Natural killer cell (primary cell): ENCODE measurements around the gene AADACL4. TPM values are rescaled to one million over a fixed set of nuclear protein-coding genes. Genes with fewer than 3 reads are reported as not detected.
"Not testable (repeated sequence)": the region's sequence is repeated elsewhere in the genome, so short reads cannot be mapped to it uniquely, and the experiment has no call there.

ENCODE experiments used
- ATAC-seq, 3 donors: fragments of 150-1000 bp in 2 of 3; fragments of 200-7000 bp in 1 of 3; cut with Tn5 transposase; 1 replicate in 1 of 3; 2 replicates in 2 of 3; pipeline ENCODE4 v1.10.0; 2021; ENCODE audit warnings: mild to moderate bottlenecking in 2 of 3, moderate library complexity in 2 of 3
- DNase-seq, 2 donors: peaks; one replicate each; pipeline versions ENCODE4 v3.0.0 to v3.0.0-alpha.2; 2013 to 2021; ENCODE audit warnings: mixed read lengths in 1 of 2
- H3K27ac ChIP-seq: one replicate; pipeline ENCODE4 v1.5.1; 2013; ENCODE audit warnings: mild to moderate bottlenecking, low read length
- H3K27me3 ChIP-seq: one replicate; pipeline ENCODE4 v1.6.1; 2013; ENCODE audit warnings: low read length; ENCODE audit not compliant: control insufficient read depth, insufficient read depth
- H3K36me3 ChIP-seq: one replicate; pipeline ENCODE4 v1.6.1; 2013; ENCODE audit warnings: low read length; ENCODE audit not compliant: control insufficient read depth, insufficient read depth
- H3K4me1 ChIP-seq: one replicate; pipeline ENCODE4 v1.6.1; 2013; ENCODE audit warnings: low read length; ENCODE audit not compliant: control insufficient read depth, insufficient read depth
- H3K4me3 ChIP-seq: one replicate; pipeline ENCODE4 v1.5.1; 2013; ENCODE audit warnings: low read length
- H3K9me3 ChIP-seq: one replicate; pipeline ENCODE4 v1.6.1; 2013; ENCODE audit warnings: low read length; ENCODE audit not compliant: control insufficient read depth, insufficient read depth
- H3K27ac Mint-ChIP-seq, 2 donors: one replicate each; pipeline ENCODE4 v1.8.0; 2022; ENCODE audit warnings: mild to moderate bottlenecking in 2 of 2, mixed read lengths in 2 of 2, moderate library complexity in 1 of 2
- H3K27me3 Mint-ChIP-seq, 2 donors: one replicate each; pipeline ENCODE4 v1.8.0; 2022; ENCODE audit warnings: low read depth in 2 of 2, mixed read lengths in 2 of 2
- H3K36me3 Mint-ChIP-seq: one replicate; pipeline ENCODE4 v1.8.0; 2022; ENCODE audit warnings: mixed read lengths
- H3K4me1 Mint-ChIP-seq, 2 donors: one replicate each; pipeline ENCODE4 v1.8.0; 2022; ENCODE audit warnings: mixed read lengths in 2 of 2
- H3K4me3 Mint-ChIP-seq: one replicate; pipeline ENCODE4 v1.8.0; 2022; ENCODE audit warnings: mild to moderate bottlenecking, moderate library complexity, mixed read lengths
- H3K9me3 Mint-ChIP-seq, 2 donors: one replicate each; pipeline ENCODE4 v1.8.0; 2022; ENCODE audit warnings: mixed read lengths in 2 of 2
- WGBS: methylation state at CpG from one replicate; pipeline ENCODE4 v1.1.7; 2013; ENCODE audit warnings: missing lambda C conversion rate; ENCODE audit not compliant: insufficient coverage; 5-methylcytosine and 5-hydroxymethylcytosine counted together
- intact Hi-C: fragments of 100-400 bp; cut with micrococcal nuclease; formaldehyde crosslinking; loops from one replicate; pipeline ENCODE4 v1.14.2; 2022
- total RNA-seq, 4 donors: library from RNA; stranded (reverse); fragments of 120-200 nt in 1 of 4; gene quantifications; one replicate each; pipeline versions ENCODE4 v1.2.3 to v1.2.4, GENCODE V29; 2013 to 2022
- TF ChIP-seq, protein P1 (sequence below): fragments of 200-600 bp; IDR thresholded peaks from one replicate; pipeline ENCODE4 v1.8.0; 2022; ENCODE audit warnings: antibody characterized with exemption

The AADACL4 gene
- total RNA-seq, 3 donors from 2014 or later (not counting 1 experiment from before 2014, with no cell fraction given), result not detected

GRCh38 chr1:12665511-12665910 lies 21.6 kb downstream of the AADACL4 start:
- H3K9me3 Mint-ChIP-seq, result peaks cover 0 to 2% of the 10 kb centered on the region in 2 donors
- H3K4me3 Mint-ChIP-seq, result no peak overlapping the region
- TF ChIP-seq, protein P1, sequence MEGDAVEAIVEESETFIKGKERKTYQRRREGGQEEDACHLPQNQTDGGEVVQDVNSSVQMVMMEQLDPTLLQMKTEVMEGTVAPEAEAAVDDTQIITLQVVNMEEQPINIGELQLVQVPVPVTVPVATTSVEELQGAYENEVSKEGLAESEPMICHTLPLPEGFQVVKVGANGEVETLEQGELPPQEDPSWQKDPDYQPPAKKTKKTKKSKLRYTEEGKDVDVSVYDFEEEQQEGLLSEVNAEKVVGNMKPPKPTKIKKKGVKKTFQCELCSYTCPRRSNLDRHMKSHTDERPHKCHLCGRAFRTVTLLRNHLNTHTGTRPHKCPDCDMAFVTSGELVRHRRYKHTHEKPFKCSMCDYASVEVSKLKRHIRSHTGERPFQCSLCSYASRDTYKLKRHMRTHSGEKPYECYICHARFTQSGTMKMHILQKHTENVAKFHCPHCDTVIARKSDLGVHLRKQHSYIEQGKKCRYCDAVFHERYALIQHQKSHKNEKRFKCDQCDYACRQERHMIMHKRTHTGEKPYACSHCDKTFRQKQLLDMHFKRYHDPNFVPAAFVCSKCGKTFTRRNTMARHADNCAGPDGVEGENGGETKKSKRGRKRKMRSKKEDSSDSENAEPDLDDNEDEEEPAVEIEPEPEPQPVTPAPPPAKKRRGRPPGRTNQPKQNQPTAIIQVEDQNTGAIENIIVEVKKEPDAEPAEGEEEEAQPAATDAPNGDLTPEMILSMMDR, result no peak
- ATAC-seq (no peak), DNase-seq (no peak)
- no peak overlapping the region for H3K27ac Mint-ChIP-seq
- H3K36me3 Mint-ChIP-seq, result no peaks in the 10 kb centered on the region
- H3K27me3 Mint-ChIP-seq, result peaks cover 0 to 5% of the 10 kb centered on the region in 2 donors
- no peaks in the 10 kb centered on the region for H3K4me1 Mint-ChIP-seq
- Histone ChIP-seq H3K27ac (no peak overlapping the region), H3K9me3 (peaks cover 5% of the 10 kb centered on the region), H3K36me3 (no peaks in the 10 kb centered on the region), H3K4me1 (no peaks in the 10 kb centered on the region), H3K27me3 (no peaks in the 10 kb centered on the region), H3K4me3 (no peak overlapping the region)
- intact Hi-C loops, result no loop called here
- 79% methylated on average over 4 of the region's 4 CpGs for WGBS

DNA sequence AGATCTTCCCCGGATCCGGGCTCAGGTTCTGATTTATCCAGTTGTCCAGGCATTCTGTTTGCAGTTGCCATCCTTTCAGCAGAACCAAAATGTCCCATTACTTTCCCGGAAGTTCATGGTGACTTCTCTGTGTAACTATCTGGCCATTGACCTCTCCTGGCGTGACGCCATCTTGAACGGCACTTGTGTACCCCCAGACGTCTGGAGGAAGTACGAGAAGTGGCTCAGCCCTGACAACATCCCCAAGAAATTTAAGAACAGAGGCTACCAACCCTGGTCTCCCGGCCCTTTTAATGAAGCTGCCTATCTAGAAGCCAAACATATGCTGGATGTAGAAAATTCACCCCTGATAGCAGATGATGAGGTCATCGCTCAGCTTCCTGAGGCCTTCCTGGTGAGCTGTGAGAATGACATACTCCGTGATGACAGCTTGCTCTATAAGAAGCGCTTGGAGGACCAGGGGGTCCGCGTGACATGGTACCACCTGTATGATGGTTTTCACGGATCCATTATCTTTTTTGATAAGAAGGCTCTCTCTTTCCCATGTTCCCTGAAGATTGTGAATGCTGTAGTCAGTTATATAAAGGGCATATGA lies 22.4 kb downstream of the AADACL4 start:
- Histone ChIP-seq H3K27me3 (no peaks in the 10 kb centered on the region), H3K36me3 (no peaks in the 10 kb centered on the region), H3K27ac (no peak overlapping the region), H3K9me3 (peaks cover 5% of the 10 kb centered on the region), H3K4me1 (no peaks in the 10 kb centered on the region), H3K4me3 (no peak overlapping the region)
- 91% methylated on average over 15 of the region's 15 CpGs for WGBS
- Mint-ChIP-seq H3K4me3 (no peak overlapping the region), H3K9me3 (peaks cover 0 to 2% of the 10 kb centered on the region in 2 donors), H3K27ac (no peak overlapping the region), H3K4me1 (no peaks in the 10 kb centered on the region), H3K27me3 (peaks cover 0 to 5% of the 10 kb centered on the region in 2 donors), H3K36me3 (no peaks in the 10 kb centered on the region)
- intact Hi-C loops, result no loop called here
- no peak for DNase-seq
- no peak for ATAC-seq
- TF ChIP-seq, protein P1, result no peak

GRCh38 chr1:12669529-12670068 lies 25.7 kb downstream of the AADACL4 start:
- ATAC-seq (no peak), DNase-seq (no peak)
- H3K27ac ChIP-seq, result no peak overlapping the region
- no peaks in the 10 kb centered on the region for H3K27me3 ChIP-seq
- 85% methylated on average over 3 of the region's 3 CpGs for WGBS
- Mint-ChIP-seq H3K4me3 (no peak overlapping the region), H3K27ac (no peak overlapping the region), H3K27me3 (peaks cover 7 to 26% of the 10 kb centered on the region in 2 donors), H3K9me3 (no peaks in the 10 kb centered on the region), H3K4me1 (no peaks in the 10 kb centered on the region), H3K36me3 (no peaks in the 10 kb centered on the region)
- H3K36me3 ChIP-seq, result no peaks in the 10 kb centered on the region
- H3K4me3 ChIP-seq, result no peak overlapping the region
- intact Hi-C loops, result no loop called here
- H3K9me3 ChIP-seq, result no peaks in the 10 kb centered on the region
- no peaks in the 10 kb centered on the region for H3K4me1 ChIP-seq
- TF ChIP-seq, protein P1, result no peak

DNA sequence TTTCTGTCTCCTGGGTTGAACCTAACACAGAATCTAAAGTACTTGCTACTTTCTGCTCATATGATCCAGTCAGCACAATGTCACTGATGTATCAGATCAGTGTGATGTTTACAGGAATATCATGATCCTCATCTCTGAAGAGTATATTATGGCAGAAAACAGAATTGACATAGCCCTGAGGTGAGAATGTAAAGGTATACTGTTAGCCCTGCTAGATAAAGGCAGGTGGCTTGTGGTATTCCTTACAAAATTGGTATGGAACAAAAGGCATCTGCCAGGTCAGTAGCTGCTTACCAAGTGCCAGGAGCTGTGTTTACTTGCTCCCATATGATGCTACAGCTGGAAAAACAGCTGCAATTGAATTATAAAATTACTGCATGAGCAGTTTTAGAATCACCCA lies 30.5 kb downstream of the AADACL4 start:
- no peak overlapping the region for H3K27ac Mint-ChIP-seq
- no peak overlapping the region for H3K4me3 Mint-ChIP-seq
- H3K9me3 Mint-ChIP-seq, result no peaks in the 10 kb centered on the region
- H3K36me3 Mint-ChIP-seq, result no peaks in the 10 kb centered on the region
- peaks cover 13 to 45% of the 10 kb centered on the region in 2 donors for H3K27me3 Mint-ChIP-seq
- no peaks in the 10 kb centered on the region for H3K4me1 ChIP-seq
- no peak overlapping the region for H3K27ac ChIP-seq
- ATAC-seq, result no peak
- no peaks in the 10 kb centered on the region for H3K9me3 ChIP-seq
- H3K27me3 ChIP-seq, result no peaks in the 10 kb centered on the region
- intact Hi-C loops, result no loop called here
- no peaks in the 10 kb centered on the region for H3K4me1 Mint-ChIP-seq
- H3K36me3 ChIP-seq, result no peaks in the 10 kb centered on the region
- H3K4me3 ChIP-seq, result no peak overlapping the region
- TF ChIP-seq, protein P1, result no peak
- no peak for DNase-seq

GRCh38 chr1:12676122-12676521 lies 32.2 kb downstream of the AADACL4 start:
- H3K27ac ChIP-seq, intact Hi-C loops, H3K27me3 ChIP-seq, H3K27ac Mint-ChIP-seq, ATAC-seq, H3K4me3 Mint-ChIP-seq, H3K36me3 Mint-ChIP-seq, H3K9me3 ChIP-seq, H3K9me3 Mint-ChIP-seq, DNase-seq, H3K4me1 Mint-ChIP-seq, H3K4me3 ChIP-seq, H3K36me3 ChIP-seq, H3K4me1 ChIP-seq: not testable (repeated sequence)
- 86% methylated on average over 4 of the region's 4 CpGs for WGBS
- H3K27me3 Mint-ChIP-seq, result peaks cover 13 to 45% of the 10 kb centered on the region in 2 donors
